Liver (tissue), 9 donors: ENCODE data around the gene HLA-DRA. TPM values are rescaled to one million over a fixed set of nuclear protein-coding genes. Genes with fewer than 3 reads are reported as not detected.
A peak's percentile ranks its signal among the peaks of the same experiment; 100 is the strongest.

ENCODE experiments used
- DNase-seq: peaks from one replicate; pipeline ENCODE4 v3.0.0-alpha.2; 2017; ENCODE audit warnings: low spot score
- H3K27ac ChIP-seq, 2 donors: one replicate each; pipeline ENCODE4 v1.7.0; 2013; ENCODE audit warnings: inconsistent platforms in 2 of 2, low read length in 2 of 2, control low read depth in 1 of 2, low read depth in 1 of 2, mild to moderate bottlenecking in 1 of 2
- H3K27me3 ChIP-seq, 4 donors: one replicate each; pipeline versions ENCODE4 v1.6.1 to v1.7.0; 2013; ENCODE audit warnings: low read length in 3 of 4, inconsistent platforms in 1 of 4, mild to moderate bottlenecking in 1 of 4, moderate library complexity in 1 of 4; ENCODE audit not compliant: control insufficient read depth in 4 of 4, insufficient read depth in 4 of 4
- H3K36me3 ChIP-seq, 4 donors: one replicate each; pipeline versions ENCODE4 v1.6.1 to v1.7.0; 2013; ENCODE audit warnings: low read length in 3 of 4, mild to moderate bottlenecking in 3 of 4, low read depth in 1 of 4, moderate library complexity in 1 of 4; ENCODE audit not compliant: control insufficient read depth in 4 of 4, insufficient read depth in 3 of 4
- H3K4me1 ChIP-seq, 4 donors: one replicate each; pipeline versions ENCODE4 v1.6.1 to v1.7.0; 2013; ENCODE audit warnings: low read length in 3 of 4, mild to moderate bottlenecking in 3 of 4, moderate library complexity in 1 of 4; ENCODE audit not compliant: control insufficient read depth in 4 of 4, insufficient read depth in 4 of 4
- H3K4me3 ChIP-seq, 3 donors: one replicate each; pipeline versions ENCODE4 v1.6.1 to v1.7.0; 2013; ENCODE audit warnings: low read length in 3 of 3, control low read depth in 1 of 3, low read depth in 1 of 3, mild to moderate bottlenecking in 1 of 3
- H3K9ac ChIP-seq, 2 donors: one replicate each; pipeline ENCODE4 v1.7.0; 2013; ENCODE audit warnings: low read length in 2 of 2, mild to moderate bottlenecking in 2 of 2, moderate library complexity in 2 of 2, control low read depth in 1 of 2, low read depth in 1 of 2
- H3K9me3 ChIP-seq, 4 donors: one replicate each; pipeline versions ENCODE4 v1.6.1 to v1.7.0; 2013; ENCODE audit warnings: low read length in 3 of 4; ENCODE audit not compliant: control insufficient read depth in 4 of 4
- ATF3 ChIP-seq: IDR thresholded peaks from 2 replicates; pipeline ENCODE4 v1.6.1; 2016; ENCODE audit warnings: antibody characterized with exemption
- EGR1 ChIP-seq, 2 donors: IDR thresholded peaks; 2 replicates each; pipeline ENCODE4 v1.6.1; 2016 to 2018; ENCODE audit warnings: antibody characterized with exemption in 2 of 2, low read depth in 2 of 2
- FOXA1 ChIP-seq: IDR thresholded peaks from 2 replicates; pipeline ENCODE4 v1.6.1; 2016; ENCODE audit warnings: antibody characterized with exemption
- FOXA2 ChIP-seq: IDR thresholded peaks from 2 replicates; pipeline ENCODE4 v1.6.1; 2016; ENCODE audit warnings: antibody characterized with exemption
- GABPA ChIP-seq, 2 donors: IDR thresholded peaks in 1 of 2; conservative IDR thresholded peaks in 1 of 2; 2 replicates each; pipeline ENCODE4 v1.6.1; 2016; ENCODE audit warnings: antibody characterized with exemption in 2 of 2, mild to moderate bottlenecking in 1 of 2, moderate library complexity in 1 of 2
- HNF4A ChIP-seq, 2 donors: conservative IDR thresholded peaks; 2 replicates each; pipeline ENCODE4 v1.6.1; 2016; ENCODE audit warnings: antibody characterized with exemption in 2 of 2, mild to moderate bottlenecking in 2 of 2
- HNF4G ChIP-seq: IDR thresholded peaks from 2 replicates; pipeline ENCODE4 v1.6.1; 2016; ENCODE audit warnings: antibody characterized with exemption
- MAX ChIP-seq: IDR thresholded peaks from 2 replicates; pipeline ENCODE4 v1.6.1; 2016; ENCODE audit warnings: antibody characterized with exemption
- NR2F2 ChIP-seq: IDR thresholded peaks from 2 replicates; pipeline ENCODE4 v1.6.1; 2016; ENCODE audit warnings: antibody characterized with exemption
- RAD21 ChIP-seq, 2 donors: IDR thresholded peaks; 2 replicates each; pipeline ENCODE4 v1.6.1; 2016; ENCODE audit warnings: antibody characterized with exemption in 2 of 2, mild to moderate bottlenecking in 2 of 2
- RXRA ChIP-seq, 2 donors: IDR thresholded peaks; 2 replicates each; pipeline ENCODE4 v1.6.1; 2017 to 2018; ENCODE audit warnings: antibody characterized with exemption in 2 of 2, mild to moderate bottlenecking in 1 of 2
- SP1 ChIP-seq: IDR thresholded peaks from 2 replicates; pipeline ENCODE4 v1.6.1; 2018; ENCODE audit warnings: antibody characterized with exemption, mild to moderate bottlenecking
- TAF1 ChIP-seq: conservative IDR thresholded peaks from 2 replicates; pipeline ENCODE4 v1.6.1; 2016; ENCODE audit warnings: antibody characterized with exemption, mild to moderate bottlenecking
- YY1 ChIP-seq: IDR thresholded peaks from 2 replicates; pipeline ENCODE4 v1.6.1; 2016; ENCODE audit warnings: antibody characterized with exemption, mild to moderate bottlenecking
- WGBS: extraction: QIAGEN DNeasy Blood & Tissue Kit; methylation state at CpG from one replicate; pipeline ENCODE4 v1.1.7; 2013; 5-methylcytosine and 5-hydroxymethylcytosine counted together
- polyA plus RNA-seq, 2 donors: library from polyadenylated mRNA; stranded (reverse) in 1 of 2; unstranded in 1 of 2; fragments of 200-250 nt in 1 of 2; fragments of >200 nt in 1 of 2; fragmentation: Nextera tagmentation in 1 of 2; extraction: Ambion mirVana in 1 of 2; gene quantifications; one replicate each; pipeline versions ENCODE4 v1.2.1 to v1.2.3, GENCODE V29; 2013 to 2015
- total RNA-seq, 2 donors: library from RNA; depleted of rRNA; stranded (reverse); fragments of >200 nt; gene quantifications; one replicate each; pipeline ENCODE4 v1.2.3, GENCODE V29; 2014
- TF ChIP-seq, protein P1 (sequence below): IDR thresholded peaks from 2 replicates; pipeline ENCODE4 v1.6.1; 2016; ENCODE audit warnings: antibody characterized with exemption
- TF ChIP-seq, protein P2 (sequence below): fragments of 150-350 bp; IDR thresholded peaks from 2 replicates; pipeline ENCODE4 v1.5.1; 2017; ENCODE audit warnings: improper control_type of control experiment, low read depth, low read length; ENCODE audit not compliant: missing input control
- TF ChIP-seq, protein P3 (sequence below): IDR thresholded peaks from 2 replicates; pipeline ENCODE4 v1.6.1; 2016; ENCODE audit warnings: antibody characterized with exemption, mild to moderate bottlenecking
- donor health status: healthy.
- donor health status: healthy.
- donor health status: healthy.
- donor health status: healthy.
- donor health status: healthy.

The HLA-DRA gene
- total and polyA plus RNA-seq, 4 donors: 53.4 to 145 (median 88.2) TPM

- TF ChIP-seq GABPA (IDR thresholded peaks at IDR 0.05 in 1 of 2, conservative IDR thresholded peaks at IDR 0.05 in 1 of 2) (no peak), SP1 (no peak), NR2F2 (no peak), FOXA1 (no peak)
- TF ChIP-seq, protein P1, sequence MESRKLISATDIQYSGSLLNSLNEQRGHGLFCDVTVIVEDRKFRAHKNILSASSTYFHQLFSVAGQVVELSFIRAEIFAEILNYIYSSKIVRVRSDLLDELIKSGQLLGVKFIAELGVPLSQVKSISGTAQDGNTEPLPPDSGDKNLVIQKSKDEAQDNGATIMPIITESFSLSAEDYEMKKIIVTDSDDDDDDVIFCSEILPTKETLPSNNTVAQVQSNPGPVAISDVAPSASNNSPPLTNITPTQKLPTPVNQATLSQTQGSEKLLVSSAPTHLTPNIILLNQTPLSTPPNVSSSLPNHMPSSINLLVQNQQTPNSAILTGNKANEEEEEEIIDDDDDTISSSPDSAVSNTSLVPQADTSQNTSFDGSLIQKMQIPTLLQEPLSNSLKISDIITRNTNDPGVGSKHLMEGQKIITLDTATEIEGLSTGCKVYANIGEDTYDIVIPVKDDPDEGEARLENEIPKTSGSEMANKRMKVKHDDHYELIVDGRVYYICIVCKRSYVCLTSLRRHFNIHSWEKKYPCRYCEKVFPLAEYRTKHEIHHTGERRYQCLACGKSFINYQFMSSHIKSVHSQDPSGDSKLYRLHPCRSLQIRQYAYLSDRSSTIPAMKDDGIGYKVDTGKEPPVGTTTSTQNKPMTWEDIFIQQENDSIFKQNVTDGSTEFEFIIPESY: no peak
- Histone ChIP-seq H3K9me3 (no peaks in the 10 kb centered on the region), H3K27ac (peak overlapping the region in 1 of 2 donors; percentile 58), H3K4me3 (no peak overlapping the region), H3K9ac (no peak overlapping the region), H3K4me1 (no peaks in the 10 kb centered on the region), H3K36me3 (no peaks in the 10 kb centered on the region), H3K27me3 (peaks cover 0 to 1% (median 0%) of the 10 kb centered on the region in 4 donors)
- WGBS: 85% methylated on average over 1 of the region's 1 CpG
- DNase-seq: no peak
Measured at GRCh38 chr6:32439139-32439538, 548 bp upstream of the HLA-DRA start.

DNA sequence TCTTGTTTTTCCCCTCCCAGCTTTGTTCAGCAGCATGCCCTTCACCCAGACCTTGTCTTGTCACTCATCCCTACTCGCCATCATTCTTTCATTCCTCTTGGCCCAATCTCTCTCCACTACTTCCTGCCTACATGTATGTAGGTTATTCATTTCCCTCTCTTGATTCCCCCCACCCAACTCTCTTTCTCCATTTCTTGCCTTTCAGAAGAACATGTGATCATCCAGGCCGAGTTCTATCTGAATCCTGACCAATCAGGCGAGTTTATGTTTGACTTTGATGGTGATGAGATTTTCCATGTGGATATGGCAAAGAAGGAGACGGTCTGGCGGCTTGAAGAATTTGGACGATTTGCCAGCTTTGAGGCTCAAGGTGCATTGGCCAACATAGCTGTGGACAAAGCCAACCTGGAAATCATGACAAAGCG lies 2.6 kb downstream of the HLA-DRA start:
- H3K27ac ChIP-seq: no peak overlapping the region
- no peaks in the 10 kb centered on the region for H3K9me3 ChIP-seq
- DNase-seq: no peak
- no peak overlapping the region for H3K9ac ChIP-seq
- TF ChIP-seq FOXA1 (no peak), TAF1 (no peak), HNF4G (no peak), SP1 (no peak), GABPA (IDR thresholded peaks at IDR 0.05 in 1 of 2, conservative IDR thresholded peaks at IDR 0.05 in 1 of 2) (no peak), FOXA2 (no peak), RXRA (IDR thresholded peaks at IDR 0.05) (no peak), YY1 (no peak), HNF4A (conservative IDR thresholded peaks at IDR 0.05) (no peak), NR2F2 (no peak), RAD21 (IDR thresholded peaks at IDR 0.05) (no peak), MAX (no peak), EGR1 (IDR thresholded peaks at IDR 0.05; ENCODE audit: low read depth in 2 of 2) (no peak), ATF3 (no peak)
- TF ChIP-seq, protein P2, sequence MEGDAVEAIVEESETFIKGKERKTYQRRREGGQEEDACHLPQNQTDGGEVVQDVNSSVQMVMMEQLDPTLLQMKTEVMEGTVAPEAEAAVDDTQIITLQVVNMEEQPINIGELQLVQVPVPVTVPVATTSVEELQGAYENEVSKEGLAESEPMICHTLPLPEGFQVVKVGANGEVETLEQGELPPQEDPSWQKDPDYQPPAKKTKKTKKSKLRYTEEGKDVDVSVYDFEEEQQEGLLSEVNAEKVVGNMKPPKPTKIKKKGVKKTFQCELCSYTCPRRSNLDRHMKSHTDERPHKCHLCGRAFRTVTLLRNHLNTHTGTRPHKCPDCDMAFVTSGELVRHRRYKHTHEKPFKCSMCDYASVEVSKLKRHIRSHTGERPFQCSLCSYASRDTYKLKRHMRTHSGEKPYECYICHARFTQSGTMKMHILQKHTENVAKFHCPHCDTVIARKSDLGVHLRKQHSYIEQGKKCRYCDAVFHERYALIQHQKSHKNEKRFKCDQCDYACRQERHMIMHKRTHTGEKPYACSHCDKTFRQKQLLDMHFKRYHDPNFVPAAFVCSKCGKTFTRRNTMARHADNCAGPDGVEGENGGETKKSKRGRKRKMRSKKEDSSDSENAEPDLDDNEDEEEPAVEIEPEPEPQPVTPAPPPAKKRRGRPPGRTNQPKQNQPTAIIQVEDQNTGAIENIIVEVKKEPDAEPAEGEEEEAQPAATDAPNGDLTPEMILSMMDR: no peak
- TF ChIP-seq, protein P3, sequence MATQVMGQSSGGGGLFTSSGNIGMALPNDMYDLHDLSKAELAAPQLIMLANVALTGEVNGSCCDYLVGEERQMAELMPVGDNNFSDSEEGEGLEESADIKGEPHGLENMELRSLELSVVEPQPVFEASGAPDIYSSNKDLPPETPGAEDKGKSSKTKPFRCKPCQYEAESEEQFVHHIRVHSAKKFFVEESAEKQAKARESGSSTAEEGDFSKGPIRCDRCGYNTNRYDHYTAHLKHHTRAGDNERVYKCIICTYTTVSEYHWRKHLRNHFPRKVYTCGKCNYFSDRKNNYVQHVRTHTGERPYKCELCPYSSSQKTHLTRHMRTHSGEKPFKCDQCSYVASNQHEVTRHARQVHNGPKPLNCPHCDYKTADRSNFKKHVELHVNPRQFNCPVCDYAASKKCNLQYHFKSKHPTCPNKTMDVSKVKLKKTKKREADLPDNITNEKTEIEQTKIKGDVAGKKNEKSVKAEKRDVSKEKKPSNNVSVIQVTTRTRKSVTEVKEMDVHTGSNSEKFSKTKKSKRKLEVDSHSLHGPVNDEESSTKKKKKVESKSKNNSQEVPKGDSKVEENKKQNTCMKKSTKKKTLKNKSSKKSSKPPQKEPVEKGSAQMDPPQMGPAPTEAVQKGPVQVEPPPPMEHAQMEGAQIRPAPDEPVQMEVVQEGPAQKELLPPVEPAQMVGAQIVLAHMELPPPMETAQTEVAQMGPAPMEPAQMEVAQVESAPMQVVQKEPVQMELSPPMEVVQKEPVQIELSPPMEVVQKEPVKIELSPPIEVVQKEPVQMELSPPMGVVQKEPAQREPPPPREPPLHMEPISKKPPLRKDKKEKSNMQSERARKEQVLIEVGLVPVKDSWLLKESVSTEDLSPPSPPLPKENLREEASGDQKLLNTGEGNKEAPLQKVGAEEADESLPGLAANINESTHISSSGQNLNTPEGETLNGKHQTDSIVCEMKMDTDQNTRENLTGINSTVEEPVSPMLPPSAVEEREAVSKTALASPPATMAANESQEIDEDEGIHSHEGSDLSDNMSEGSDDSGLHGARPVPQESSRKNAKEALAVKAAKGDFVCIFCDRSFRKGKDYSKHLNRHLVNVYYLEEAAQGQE: no peak
- TF ChIP-seq, protein P1: no peak
- no peaks in the 10 kb centered on the region for H3K36me3 ChIP-seq
- 83% methylated on average over 7 of the region's 7 CpGs for WGBS
- H3K27me3 ChIP-seq: peaks cover 0 to 1% (median 0%) of the 10 kb centered on the region in 4 donors
- no peak overlapping the region for H3K4me3 ChIP-seq
- no peaks in the 10 kb centered on the region for H3K4me1 ChIP-seq
